Kidney epithelial cell (primary cell): ENCODE results near the gene CCDC157. TPM values are rescaled to one million over a fixed set of nuclear protein-coding genes. Genes with fewer than 3 reads are reported as not detected.

Experiments used
- DNase-seq: peaks from one replicate; pipeline ENCODE4 v3.0.0-alpha.2; 2010; ENCODE audit warnings: low read depth
- H3K27me3 ChIP-seq: 2 replicates; pipeline ENCODE4 v1.6.0; 2011; ENCODE audit warnings: low read length; ENCODE audit not compliant: control insufficient read depth, insufficient read depth
- H3K36me3 ChIP-seq: 2 replicates; pipeline ENCODE4 v1.5.1; 2011; ENCODE audit warnings: low read length; ENCODE audit not compliant: control insufficient read depth, insufficient read depth
- H3K4me3 ChIP-seq: 2 replicates; pipeline ENCODE4 v1.5.1; 2011; ENCODE audit warnings: low read depth, mild to moderate bottlenecking, control low read depth, low read length
- CTCF ChIP-seq: IDR thresholded peaks from 2 replicates; pipeline ENCODE4 v1.5.1; 2011; ENCODE audit warnings: mild to moderate bottlenecking, moderate library complexity, low read length, control low read depth, inconsistent platforms; ENCODE audit not compliant: insufficient read depth, poor library complexity, severe bottlenecking
- total RNA-seq: library from RNA; depleted of rRNA; stranded (reverse); fragments of >200 nt; gene quantifications from 2 replicates; pipeline ENCODE4 v1.2.3, GENCODE V29; 2015

The CCDC157 gene
- total RNA-seq, 1 donor from 2014 or later, result 14.6 TPM

- TF ChIP-seq CTCF, result no peak
- DNase-seq, result no peak
- H3K36me3 ChIP-seq, result no peaks in the 10 kb centered on the region
- no peaks in the 10 kb centered on the region for H3K27me3 ChIP-seq
- no peak overlapping the region for H3K4me3 ChIP-seq
These were observed 6.0 kb downstream of the CCDC157 start for GRCh38 chr22:30362651-30363281.

GRCh38 chr22:30365891-30366290 is 9.1 kb downstream of the CCDC157 start:
- no peak for DNase-seq
- TF ChIP-seq CTCF, result no peak
- Histone ChIP-seq H3K36me3 (no peaks in the 10 kb centered on the region), H3K27me3 (no peaks in the 10 kb centered on the region), H3K4me3 (no peak overlapping the region)

GRCh38 chr22:30368420-30368819 is 11.6 kb downstream of the CCDC157 start:
- H3K27me3 ChIP-seq, result no peaks in the 10 kb centered on the region
- H3K4me3 ChIP-seq, result no peak overlapping the region
- H3K36me3 ChIP-seq, result no peaks in the 10 kb centered on the region
- no peak for TF ChIP-seq CTCF
- DNase-seq, result no peak

GRCh38 chr22:30370641-30371230 is 13.9 kb downstream of the CCDC157 start:
- H3K4me3 ChIP-seq, result no peak overlapping the region
- no peaks in the 10 kb centered on the region for H3K36me3 ChIP-seq
- no peaks in the 10 kb centered on the region for H3K27me3 ChIP-seq
- DNase-seq, result no peak
- TF ChIP-seq CTCF, result no peak

GRCh38 chr22:30371321-30371720 is 14.5 kb downstream of the CCDC157 start:
- TF ChIP-seq CTCF, result no peak
- no peaks in the 10 kb centered on the region for H3K27me3 ChIP-seq
- no peaks in the 10 kb centered on the region for H3K36me3 ChIP-seq
- no peak overlapping the region for H3K4me3 ChIP-seq
- DNase-seq, result no peak

GRCh38 chr22:30371981-30372380 is 15.2 kb downstream of the CCDC157 start:
- no peak for DNase-seq

More at GRCh38 chr22:30371981-30372380, 15.2 kb downstream of the CCDC157 start:
- no peak for TF ChIP-seq CTCF
- Histone ChIP-seq H3K4me3 (no peak overlapping the region), H3K36me3 (no peaks in the 10 kb centered on the region), H3K27me3 (no peaks in the 10 kb centered on the region)
